Activated CD4-positive, alpha-beta T cell treated with anti-CD3 and anti-CD28 coated beads, Interleukin-2, amount 10 ng/mL, durations not matched to agents 7 days and 5 days (primary cell): ENCODE data around the gene TOPBP1. TPM values are rescaled to one million over a fixed set of nuclear protein-coding genes. Genes with fewer than 3 reads are reported as not detected.
A peak's percentile ranks its signal among the peaks of the same experiment; 100 is the strongest.
"Not testable (repeated sequence)": the region's sequence is repeated elsewhere in the genome, so short reads cannot be mapped to it uniquely, and the experiment has no call there.

Source experiments
- CTCF ChIA-PET: fragments of 350-600 bp; sonication (Branson Sonifier 250); formaldehyde crosslinking; loops from one replicate; lab custom pipeline; 2021; ENCODE audit warnings: antibody characterized with exemption; lab: Charles Lee
- POLR2A ChIA-PET: fragments of 350-600 bp; sonication (Branson Sonifier 250); formaldehyde crosslinking; loops from one replicate; lab custom pipeline; 2021; ENCODE audit warnings: antibody characterized with exemption; lab: Charles Lee
- DNase-seq: peaks from one replicate; pipeline ENCODE4 v3.0.0-alpha.2; 2020
- H3K27ac Mint-ChIP-seq: one replicate; pipeline ENCODE4 v1.8.0; 2021; ENCODE audit warnings: mild to moderate bottlenecking, moderate library complexity, mixed read lengths
- H3K27me3 Mint-ChIP-seq: one replicate; pipeline ENCODE4 v1.8.0; 2021; ENCODE audit warnings: mixed read lengths
- H3K36me3 Mint-ChIP-seq: one replicate; pipeline ENCODE4 v1.8.0; 2021; ENCODE audit warnings: low read depth, mixed read lengths
- H3K4me1 Mint-ChIP-seq: one replicate; pipeline ENCODE4 v1.8.0; 2021; ENCODE audit warnings: mixed read lengths
- H3K4me3 Mint-ChIP-seq: one replicate; pipeline ENCODE4 v1.8.0; 2021; ENCODE audit warnings: mild to moderate bottlenecking, moderate library complexity, mixed read lengths
- H3K9me3 Mint-ChIP-seq: one replicate; pipeline ENCODE4 v1.8.0; 2021; ENCODE audit warnings: mixed read lengths
- total RNA-seq, 2 experiments: library from RNA; stranded (reverse); gene quantifications; one replicate each; pipeline ENCODE4 v1.2.3, GENCODE V29; 2021

The TOPBP1 gene
- total RNA-seq, 2 experiments from 2014 or later = 82.1 to 95.1 TPM

- H3K27me3 Mint-ChIP-seq, H3K36me3 Mint-ChIP-seq, H3K27ac Mint-ChIP-seq, H3K4me3 Mint-ChIP-seq, H3K9me3 Mint-ChIP-seq, CTCF ChIA-PET, DNase-seq: not testable (repeated sequence)
- POLR2A ChIA-PET = interaction anchor here (0.6 kb wide), 1 partner anchor 85 kb away, joined by 3 read pairs; no protein-coding TSS in a partner anchor
- peaks cover 25% of the 10 kb centered on the region for H3K4me1 Mint-ChIP-seq
Observed at GRCh38 chr3:133665188-133665587, 3.4 kb upstream of the TOPBP1 start.

- ChIA-PET CTCF (interaction anchor here (0.6 kb wide), 1 partner anchor 48 kb away, joined by 3 read pairs; no protein-coding TSS in a partner anchor), POLR2A (no interaction called here)
- Mint-ChIP-seq H3K27me3 (no peaks in the 10 kb centered on the region), H3K27ac (peak overlapping the region; percentile 74), H3K4me1 (peaks cover 39% of the 10 kb centered on the region), H3K9me3 (no peaks in the 10 kb centered on the region), H3K36me3 (peaks cover 15% of the 10 kb centered on the region), H3K4me3 (peak overlapping the region; percentile 35)
- peak; percentile 59 for DNase-seq
Observed at GRCh38 chr3:133663569-133664313, 2.0 kb upstream of the TOPBP1 start.

- peak overlapping the region; percentile 99 for H3K27ac Mint-ChIP-seq
- CTCF ChIA-PET = interaction anchor here (1.0 to 1.5 kb wide), 3 partner anchors 9 to 171 kb away, joined by 3 read pairs; no protein-coding TSS in a partner anchor
- DNase-seq = peak; percentile 30
Observed at GRCh38 chr3:133662278-133662651, 524 bp upstream of the TOPBP1 start.

GRCh38 chr3:133659806-133660205 is 1.9 kb downstream of the TOPBP1 start:
- no peaks in the 10 kb centered on the region for H3K9me3 Mint-ChIP-seq
- peaks cover 56% of the 10 kb centered on the region for H3K4me1 Mint-ChIP-seq
- H3K27ac Mint-ChIP-seq = peak overlapping the region; percentile 97
- ChIA-PET POLR2A (no interaction called here), CTCF (no interaction called here)
- DNase-seq = no peak
- H3K27me3 Mint-ChIP-seq = no peaks in the 10 kb centered on the region
- peaks cover 38% of the 10 kb centered on the region for H3K36me3 Mint-ChIP-seq
- H3K4me3 Mint-ChIP-seq = peak overlapping the region; percentile 100

More at GRCh38 chr3:133662278-133662651, 524 bp upstream of the TOPBP1 start:
- H3K27me3 Mint-ChIP-seq = no peaks in the 10 kb centered on the region
- no peaks in the 10 kb centered on the region for H3K9me3 Mint-ChIP-seq
- POLR2A ChIA-PET = no interaction called here
- H3K4me3 Mint-ChIP-seq = peak overlapping the region; percentile 100
- H3K4me1 Mint-ChIP-seq = peaks cover 47% of the 10 kb centered on the region
- H3K36me3 Mint-ChIP-seq = peaks cover 24% of the 10 kb centered on the region

GRCh38 chr3:133655731-133656515 is 5.8 kb downstream of the TOPBP1 start:
- H3K4me3 Mint-ChIP-seq = no peak overlapping the region
- no peak for DNase-seq
- CTCF ChIA-PET = interaction anchor here (0.6 to 1.5 kb wide), 3 partner anchors 9 to 941 kb away, joined by 3 to 6 read pairs (median 5); no protein-coding TSS in a partner anchor
- H3K9me3 Mint-ChIP-seq = no peaks in the 10 kb centered on the region
- H3K36me3 Mint-ChIP-seq = peaks cover 56% of the 10 kb centered on the region
- H3K4me1 Mint-ChIP-seq = peaks cover 37% of the 10 kb centered on the region
- H3K27ac Mint-ChIP-seq = no peak overlapping the region
- no peaks in the 10 kb centered on the region for H3K27me3 Mint-ChIP-seq
- POLR2A ChIA-PET = no interaction called here

- CTCF ChIA-PET = interaction anchor here (0.7 kb wide), 1 partner anchor 48 kb away, joined by 3 read pairs; no protein-coding TSS in a partner anchor
- DNase-seq = no peak
- Mint-ChIP-seq H3K27me3 (no peaks in the 10 kb centered on the region), H3K9me3 (no peaks in the 10 kb centered on the region), H3K4me1 (peaks cover 12% of the 10 kb centered on the region), H3K4me3 (no peak overlapping the region), H3K36me3 (peaks cover 54% of the 10 kb centered on the region), H3K27ac (no peak overlapping the region)
- POLR2A ChIA-PET = interaction anchor here (0.6 kb wide), 1 partner anchor 32 kb away, joined by 5 read pairs; no protein-coding TSS in a partner anchor
Observed at GRCh38 chr3:133649486-133650068, 12.2 kb downstream of the TOPBP1 start.

- DNase-seq = no peak
- H3K27me3 Mint-ChIP-seq = no peaks in the 10 kb centered on the region
- no peak overlapping the region for H3K27ac Mint-ChIP-seq
- H3K4me3 Mint-ChIP-seq = no peak overlapping the region
- CTCF ChIA-PET = no interaction called here
- H3K9me3 Mint-ChIP-seq = no peaks in the 10 kb centered on the region
- peaks cover 12% of the 10 kb centered on the region for H3K4me1 Mint-ChIP-seq
- peaks cover 75% of the 10 kb centered on the region for H3K36me3 Mint-ChIP-seq
- POLR2A ChIA-PET = no interaction called here
Observed at GRCh38 chr3:133644768-133645167, 17.0 kb downstream of the TOPBP1 start.

- H3K4me3 Mint-ChIP-seq = no peak overlapping the region
- no peaks in the 10 kb centered on the region for H3K27me3 Mint-ChIP-seq
- ChIA-PET CTCF (no interaction called here), POLR2A (no interaction called here)
- no peaks in the 10 kb centered on the region for H3K9me3 Mint-ChIP-seq
- no peak for DNase-seq
- H3K4me1 Mint-ChIP-seq = peaks cover 10% of the 10 kb centered on the region
- H3K27ac Mint-ChIP-seq = no peak overlapping the region
- peaks cover 78% of the 10 kb centered on the region for H3K36me3 Mint-ChIP-seq
Observed at GRCh38 chr3:133643611-133644010, 18.1 kb downstream of the TOPBP1 start.

- Mint-ChIP-seq H3K36me3 (peaks cover 79% of the 10 kb centered on the region), H3K27ac (no peak overlapping the region), H3K9me3 (no peaks in the 10 kb centered on the region), H3K4me1 (peaks cover 2% of the 10 kb centered on the region), H3K4me3 (no peak overlapping the region), H3K27me3 (no peaks in the 10 kb centered on the region)
- CTCF ChIA-PET = no interaction called here
- POLR2A ChIA-PET = no interaction called here
- DNase-seq = no peak
Observed at GRCh38 chr3:133641254-133641653, 20.5 kb downstream of the TOPBP1 start.

- Mint-ChIP-seq H3K27ac (no peak overlapping the region), H3K9me3 (no peaks in the 10 kb centered on the region), H3K27me3 (no peaks in the 10 kb centered on the region), H3K4me1 (peaks cover 8% of the 10 kb centered on the region), H3K36me3 (peaks cover 63% of the 10 kb centered on the region), H3K4me3 (no peak overlapping the region)
- POLR2A ChIA-PET = no interaction called here
- CTCF ChIA-PET = interaction anchor here (0.9 to 1.3 kb wide), 2 partner anchors 27 to 142 kb away, joined by 3 to 4 read pairs; no protein-coding TSS in a partner anchor
- DNase-seq = no peak
Observed at GRCh38 chr3:133633439-133633838, 28.3 kb downstream of the TOPBP1 start.

GRCh38 chr3:133629146-133629545 is 32.6 kb downstream of the TOPBP1 start:
- H3K4me1 Mint-ChIP-seq = peaks cover 5% of the 10 kb centered on the region
- H3K4me3 Mint-ChIP-seq = no peak overlapping the region
- POLR2A ChIA-PET = interaction anchor here (0.6 kb wide), 1 partner anchor 9 kb away, joined by 3 read pairs; no protein-coding TSS in a partner anchor
- no peaks in the 10 kb centered on the region for H3K9me3 Mint-ChIP-seq
- CTCF ChIA-PET = interaction anchor here (0.5 to 1.5 kb wide), 3 partner anchors 13 to 33 kb away, joined by 3 to 4 read pairs (median 3); partner anchors contain the start of gene TOPBP1
- peak overlapping the region; percentile 37 for H3K27ac Mint-ChIP-seq
- peaks cover 62% of the 10 kb centered on the region for H3K36me3 Mint-ChIP-seq
- H3K27me3 Mint-ChIP-seq = no peaks in the 10 kb centered on the region
- DNase-seq = no peak

- no peak overlapping the region for H3K27ac Mint-ChIP-seq
- no peak for DNase-seq
- H3K36me3 Mint-ChIP-seq = peaks cover 62% of the 10 kb centered on the region
- H3K27me3 Mint-ChIP-seq = no peaks in the 10 kb centered on the region
- H3K4me1 Mint-ChIP-seq = peaks cover 5% of the 10 kb centered on the region
- ChIA-PET CTCF (interaction anchor here (1.5 kb wide), 2 partner anchors 12 to 34 kb away, joined by 3 to 4 read pairs; partner anchors contain the start of gene TOPBP1), POLR2A (no interaction called here)
- H3K9me3 Mint-ChIP-seq = no peaks in the 10 kb centered on the region
- H3K4me3 Mint-ChIP-seq = no peak overlapping the region
Observed at GRCh38 chr3:133627789-133628188, 34.0 kb downstream of the TOPBP1 start.
